H1 (cell line): ENCODE data around the gene SLC35B1.

ENCODE experiments used
- ATF2 ChIP-seq: IDR thresholded peaks from 2 replicates; pipeline ENCODE4 v1.6.1; 2012; ENCODE audit warnings: low read length, inconsistent platforms
- ATF3 ChIP-seq: IDR thresholded peaks from 2 replicates; pipeline ENCODE4 v1.6.1; 2011; ENCODE audit warnings: low read depth, mild to moderate bottlenecking, low read length; ENCODE audit not compliant: insufficient read depth
- CTCF ChIP-seq, 3 experiments: IDR thresholded peaks; 1 replicate in 2 of 3; 2 replicates in 1 of 3; pipeline versions ENCODE4 v1.5.1 to v1.6.1; 2011; ENCODE audit warnings: low read length in 3 of 3, mild to moderate bottlenecking in 3 of 3, inconsistent platforms in 2 of 3, low read depth in 1 of 3, moderate library complexity in 1 of 3; ENCODE audit not compliant: insufficient read depth in 1 of 3; ENCODE audit errors: control extremely low read depth in 1 of 3
- EZH2 ChIP-seq: fragments of 200-600 bp; sonication (generic); IDR thresholded peaks from 2 replicates; pipeline ENCODE4 v1.7.1; 2012; ENCODE audit warnings: low read depth, mild to moderate bottlenecking, moderate library complexity, low read length, inconsistent platforms; ENCODE audit not compliant: severe bottlenecking
- MAX ChIP-seq: IDR thresholded peaks from 2 replicates; pipeline ENCODE4 v1.6.1; 2012; ENCODE audit warnings: inconsistent platforms
- SP1 ChIP-seq: IDR thresholded peaks from 2 replicates; pipeline ENCODE4 v1.6.1; 2011; ENCODE audit warnings: low read depth, low read length
- USF2 ChIP-seq: IDR thresholded peaks from 2 replicates; pipeline ENCODE4 v1.6.1; 2011; ENCODE audit warnings: low read length, improper control_type of control experiment
- YY1 ChIP-seq: IDR thresholded peaks from 2 replicates; pipeline ENCODE4 v1.6.1; 2011; ENCODE audit warnings: low read depth, mild to moderate bottlenecking, low read length
- ZNF274 ChIP-seq: IDR thresholded peaks from 2 replicates; pipeline ENCODE4 v1.7.0; 2012; ENCODE audit warnings: low read length, borderline replicate concordance; ENCODE audit errors: extremely low read depth

GRCh38 chr17:49730078-49730784 is 22.5 kb upstream of the SLC35B1 start:
- TF ChIP-seq MAX = no peak
- TF ChIP-seq ATF3 = no peak
- no peak for TF ChIP-seq YY1
- no peak for TF ChIP-seq USF2
- no peak for TF ChIP-seq CTCF (IDR thresholded peaks at IDR 0.05; ENCODE audit: control extremely low read depth in 1 of 3, insufficient read depth in 1 of 3, low read depth in 1 of 3, low read length in 3 of 3)
- no peak for TF ChIP-seq EZH2
- TF ChIP-seq ZNF274 = no peak
- no peak for TF ChIP-seq SP1
- no peak for TF ChIP-seq ATF2
